Stomach (tissue), 9 donors: ENCODE measurements around the gene MRPL40. TPM values are rescaled to one million over a fixed set of nuclear protein-coding genes. Genes with fewer than 3 reads are reported as not detected.

ENCODE experiments used
- DNase-seq, 2 donors: peaks; one replicate each; pipeline versions ENCODE4 v3.0.0 to v3.0.0-alpha.2; 2013 to 2019
- H3K27ac ChIP-seq, 5 donors: fragments of 200-600 bp in 4 of 5; sonication (generic) in 4 of 5; one replicate each; pipeline ENCODE4 v1.5.1; 2013 to 2019; ENCODE audit warnings: mild to moderate bottlenecking in 1 of 5, moderate library complexity in 1 of 5
- H3K27me3 ChIP-seq, 3 donors: fragments of 200-600 bp; sonication (generic); one replicate each; pipeline ENCODE4 v1.5.1; 2017 to 2019; ENCODE audit warnings: mixed run types in 1 of 3
- H3K36me3 ChIP-seq, 4 donors: fragments of 200-600 bp; sonication (generic); 1 replicate in 3 of 4; 2 replicates in 1 of 4; pipeline ENCODE4 v1.5.1; 2016 to 2019
- H3K4me1 ChIP-seq, 4 donors: fragments of 200-600 bp; sonication (generic); one replicate each; pipeline ENCODE4 v1.5.1; 2016 to 2019
- H3K4me3 ChIP-seq, 4 donors: fragments of 200-600 bp; sonication (generic) in 3 of 4; one replicate each; pipeline ENCODE4 v1.5.1; 2016 to 2019; ENCODE audit warnings: mild to moderate bottlenecking in 1 of 4
- H3K9me3 ChIP-seq, 4 donors: fragments of 200-600 bp; sonication (generic); one replicate each; pipeline ENCODE4 v1.5.1; 2016 to 2019
- EP300 ChIP-seq: sonication (generic); formaldehyde crosslinking; IDR thresholded peaks from one replicate; pipeline ENCODE4 v1.6.1; 2017; ENCODE audit warnings: antibody characterized with exemption
- POLR2A ChIP-seq, 4 donors: fragments of 450-650 bp; IDR thresholded peaks; one replicate each; pipeline ENCODE4 v1.6.1; 2016; ENCODE audit warnings: antibody characterized with exemption in 4 of 4, control low read depth in 2 of 4, mild to moderate bottlenecking in 1 of 4, moderate library complexity in 1 of 4
- POLR2AphosphoS5 ChIP-seq, 3 donors: sonication (generic); formaldehyde crosslinking; IDR thresholded peaks; one replicate each; pipeline ENCODE4 v1.6.1; 2016; ENCODE audit warnings: antibody characterized with exemption in 3 of 3
- WGBS, 5 donors: extraction: QIAGEN DNeasy Blood & Tissue Kit in 3 of 5; methylation state at CpG; one replicate each; pipeline versions ENCODE4 v1.1.5 to v1.1.7; 2013 to 2018; 5-methylcytosine and 5-hydroxymethylcytosine counted together
- intact Hi-C: fragments of 100-400 bp; cut with DNase I; formaldehyde crosslinking; loops from one replicate; pipeline ENCODE4 v1.15.1; 2023; ENCODE audit warnings: low total_unique reads
- polyA plus RNA-seq, 3 donors: library from polyadenylated mRNA; stranded (reverse); fragments of 200-250 nt; gene quantifications; one replicate each; pipeline ENCODE4 v1.2.3, GENCODE V29; 2013
- total RNA-seq, 5 donors: library from RNA; depleted of rRNA; stranded (reverse); fragments of >200 nt; gene quantifications; one replicate each; pipeline versions ENCODE4 v1.1.0 to v1.2.3, GENCODE V29; 2014 to 2016
- TF ChIP-seq, protein P1 (sequence below), 7 experiments: fragments of 450-650 bp in 4 of 7; fragments of 200-600 bp in 3 of 7; sonication (generic) in 3 of 7; IDR thresholded peaks; one replicate each; pipeline ENCODE4 v1.5.1; 2016 to 2019; ENCODE audit warnings: antibody characterized with exemption in 7 of 7, control low read depth in 2 of 7, mild to moderate bottlenecking in 1 of 7
- donor health status: healthy with polysubstance abuse.
- donor health status: Bipolar disorder and iron deficiency.
- donor health status: healthy.

Gene MRPL40
- total and polyA plus RNA-seq, 8 donors, result 2.3 to 61.1 (median 23.3) TPM

DNA sequence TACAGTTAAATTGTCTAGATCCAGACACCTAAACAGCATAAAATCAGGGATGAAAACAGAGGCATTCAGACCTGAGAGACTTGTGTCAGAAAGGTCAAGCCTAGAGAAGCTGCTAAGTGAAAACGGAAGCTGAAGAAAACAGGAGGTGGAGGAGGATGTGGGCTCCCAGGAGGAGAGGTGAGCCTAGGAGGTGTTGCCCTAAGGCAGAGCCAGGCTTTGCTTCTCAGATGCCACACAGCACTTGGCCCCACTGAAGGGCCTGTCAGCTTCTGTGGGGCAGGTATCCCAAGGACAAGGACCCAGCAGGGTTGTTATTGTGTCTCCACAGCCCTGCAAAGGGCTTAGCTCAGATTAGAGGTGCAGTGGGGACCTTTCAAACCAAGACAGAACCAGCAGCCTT is 32.2 kb downstream of the MRPL40 start:
- Histone ChIP-seq H3K9me3 (no peaks in the 10 kb centered on the region), H3K27me3 (no peaks in the 10 kb centered on the region), H3K36me3 (peaks cover 81 to 100% (median 99%) of the 10 kb centered on the region in 4 donors), H3K4me3 (no peak overlapping the region), H3K27ac (no peak overlapping the region), H3K4me1 (no peaks in the 10 kb centered on the region)
- intact Hi-C loops, result no loop called here
- no peak for DNase-seq
- WGBS, 5 donors, result 40 to 79% (median 69%) methylated on average over 1 of the region's 1 CpG
- no peak for TF ChIP-seq EP300
- TF ChIP-seq, protein P1, sequence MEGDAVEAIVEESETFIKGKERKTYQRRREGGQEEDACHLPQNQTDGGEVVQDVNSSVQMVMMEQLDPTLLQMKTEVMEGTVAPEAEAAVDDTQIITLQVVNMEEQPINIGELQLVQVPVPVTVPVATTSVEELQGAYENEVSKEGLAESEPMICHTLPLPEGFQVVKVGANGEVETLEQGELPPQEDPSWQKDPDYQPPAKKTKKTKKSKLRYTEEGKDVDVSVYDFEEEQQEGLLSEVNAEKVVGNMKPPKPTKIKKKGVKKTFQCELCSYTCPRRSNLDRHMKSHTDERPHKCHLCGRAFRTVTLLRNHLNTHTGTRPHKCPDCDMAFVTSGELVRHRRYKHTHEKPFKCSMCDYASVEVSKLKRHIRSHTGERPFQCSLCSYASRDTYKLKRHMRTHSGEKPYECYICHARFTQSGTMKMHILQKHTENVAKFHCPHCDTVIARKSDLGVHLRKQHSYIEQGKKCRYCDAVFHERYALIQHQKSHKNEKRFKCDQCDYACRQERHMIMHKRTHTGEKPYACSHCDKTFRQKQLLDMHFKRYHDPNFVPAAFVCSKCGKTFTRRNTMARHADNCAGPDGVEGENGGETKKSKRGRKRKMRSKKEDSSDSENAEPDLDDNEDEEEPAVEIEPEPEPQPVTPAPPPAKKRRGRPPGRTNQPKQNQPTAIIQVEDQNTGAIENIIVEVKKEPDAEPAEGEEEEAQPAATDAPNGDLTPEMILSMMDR (IDR thresholded peaks at IDR 0.05), result no peak
- TF ChIP-seq POLR2AphosphoS5 (IDR thresholded peaks at IDR 0.05), result no peak
- no peak for TF ChIP-seq POLR2A (IDR thresholded peaks at IDR 0.05)

DNA sequence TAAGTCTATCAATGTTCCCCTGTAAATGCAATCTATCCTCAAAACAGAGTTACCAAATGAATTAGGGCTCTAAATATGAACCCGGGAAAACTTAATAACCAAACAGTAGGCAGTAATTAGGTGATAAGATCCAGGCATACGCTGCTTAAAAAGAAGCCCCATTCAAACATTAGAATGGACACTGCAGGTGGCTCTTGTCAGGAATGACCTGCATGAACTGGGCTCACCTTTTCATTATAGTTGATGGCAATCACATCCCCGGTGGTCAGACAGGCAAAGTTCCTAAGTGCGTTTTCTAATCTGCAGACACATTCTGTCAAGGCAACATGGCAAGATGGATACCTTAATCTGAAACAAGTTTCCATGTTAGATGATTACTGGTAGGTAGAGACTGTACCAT is 32.6 kb downstream of the MRPL40 start:
- TF ChIP-seq POLR2A (IDR thresholded peaks at IDR 0.05) (no peak), POLR2AphosphoS5 (IDR thresholded peaks at IDR 0.05) (no peak), EP300 (no peak)
- TF ChIP-seq, protein P1 (IDR thresholded peaks at IDR 0.05), result no peak
- no peak for DNase-seq
- no peaks in the 10 kb centered on the region for H3K27me3 ChIP-seq
- H3K27ac ChIP-seq, result no peak overlapping the region
- H3K4me3 ChIP-seq, result no peak overlapping the region
- no peaks in the 10 kb centered on the region for H3K4me1 ChIP-seq
- 76 to 85% (median 81%) methylated on average over 4 of the region's 4 CpGs for WGBS, 5 donors
- H3K9me3 ChIP-seq, result no peaks in the 10 kb centered on the region
- H3K36me3 ChIP-seq, result peaks cover 85 to 100% (median 99%) of the 10 kb centered on the region in 4 donors
- intact Hi-C loops, result no loop called here

- Histone ChIP-seq H3K27me3 (no peaks in the 10 kb centered on the region), H3K27ac (no peak overlapping the region), H3K36me3 (peaks cover 94 to 100% (median 99%) of the 10 kb centered on the region in 4 donors), H3K4me1 (no peaks in the 10 kb centered on the region), H3K4me3 (no peak overlapping the region), H3K9me3 (no peaks in the 10 kb centered on the region)
- no peak for DNase-seq
- 76 to 89% (median 81%) methylated on average over 11 to 14 of the region's 14 CpGs for whole genome bisulfite sequencing, 5 donors
- intact Hi-C loops, result no loop called here
- TF ChIP-seq, protein P1 (IDR thresholded peaks at IDR 0.05), result no peak
- TF ChIP-seq POLR2A (IDR thresholded peaks at IDR 0.05), result no peak
Observed at GRCh38 chr22:19466126-19466716, 33.9 kb downstream of the MRPL40 start.

- intact Hi-C loops, result no loop called here
- DNase-seq, result no peak
- no peaks in the 10 kb centered on the region for H3K27me3 ChIP-seq
- H3K27ac ChIP-seq, result no peak overlapping the region
- H3K9me3 ChIP-seq, result no peaks in the 10 kb centered on the region
- H3K4me3 ChIP-seq, result no peak overlapping the region
- TF ChIP-seq EP300 (no peak), POLR2AphosphoS5 (IDR thresholded peaks at IDR 0.05) (no peak), POLR2A (IDR thresholded peaks at IDR 0.05) (no peak)
- TF ChIP-seq, protein P1 (IDR thresholded peaks at IDR 0.05), result no peak
- H3K4me1 ChIP-seq, result no peaks in the 10 kb centered on the region
- H3K36me3 ChIP-seq, result peaks cover 95 to 100% (median 100%) of the 10 kb centered on the region in 4 donors
- 94 to 95% (median 94%) methylated on average over 9 of the region's 9 CpGs for WGBS, 5 donors
Observed at GRCh38 chr22:19466848-19467752, 34.8 kb downstream of the MRPL40 start.
